ENCODE data around the gene KANK3. TPM values are rescaled to one million over a fixed set of nuclear protein-coding genes. Genes with fewer than 3 reads are reported as not detected.
A peak's percentile ranks its signal among the peaks of the same experiment; 100 is the strongest.
"Not testable (repeated sequence)": the region's sequence is repeated elsewhere in the genome, so short reads cannot be mapped to it uniquely, and the experiment has no call there.

The KANK3 gene
- total RNA-seq, 4 donors from 2014 or later = 3.0 to 16.5 (median 7.8) TPM

DNA sequence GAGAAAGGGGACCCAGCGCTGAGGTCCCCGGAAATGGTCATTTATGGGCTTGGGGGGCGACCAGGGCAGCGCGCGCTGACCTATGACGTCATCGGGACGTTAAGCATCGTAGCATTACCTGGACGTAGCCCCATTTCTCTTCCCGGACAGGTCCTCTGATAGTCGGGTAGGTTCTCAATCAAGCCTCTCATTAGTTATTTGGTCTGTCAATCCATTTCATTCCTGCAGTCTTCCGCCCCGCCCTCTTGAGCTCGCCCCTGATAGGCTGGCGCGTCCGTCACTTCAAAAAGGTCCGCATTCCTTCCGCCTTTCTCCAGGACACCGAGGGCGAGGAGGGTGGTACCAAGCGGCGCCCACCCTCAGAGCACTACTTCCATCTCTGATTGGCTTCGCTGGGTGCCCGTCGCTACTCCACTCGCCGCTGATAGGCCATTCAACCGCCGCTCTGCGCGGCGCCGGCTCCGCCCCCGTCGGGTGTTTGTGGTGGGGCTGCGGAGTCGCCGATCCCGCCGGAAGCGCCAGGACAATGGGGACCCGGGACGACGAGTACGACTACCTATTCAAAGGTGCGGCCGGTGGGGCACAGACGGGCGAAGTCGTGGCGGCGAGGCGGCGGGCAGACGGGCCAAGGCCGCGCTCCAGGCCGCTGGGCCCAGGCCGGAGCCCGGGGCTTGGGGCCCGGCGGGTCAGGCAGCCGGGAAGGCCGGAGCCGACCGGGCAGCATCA is 47.0 kb upstream of the KANK3 start, which contains the start of gene RAB11B:
RAB11B (plus strand) TSS at position 470 of the 726 bp plus-strand sequence; CDS start at position 527, 57 bp downstream.
- Histone ChIP-seq H3K27ac (peak within 1 kb of the TSS; percentile 97 to 100 (median 100)), H3K9me3 (peaks cover 0 to 3% (median 0%) of the 10 kb centered on the region in 4 donors), H3K36me3 (no peaks in the 10 kb centered on the region), H3K4me3 (peak within 1 kb of the TSS; percentile 68 to 100 (median 98)), H3K4me1 (peaks cover 0 to 42% (median 4%) of the 10 kb centered on the region in 4 donors), H3K27me3 (no peaks in the 10 kb centered on the region)
- TF ChIP-seq, protein P1, sequence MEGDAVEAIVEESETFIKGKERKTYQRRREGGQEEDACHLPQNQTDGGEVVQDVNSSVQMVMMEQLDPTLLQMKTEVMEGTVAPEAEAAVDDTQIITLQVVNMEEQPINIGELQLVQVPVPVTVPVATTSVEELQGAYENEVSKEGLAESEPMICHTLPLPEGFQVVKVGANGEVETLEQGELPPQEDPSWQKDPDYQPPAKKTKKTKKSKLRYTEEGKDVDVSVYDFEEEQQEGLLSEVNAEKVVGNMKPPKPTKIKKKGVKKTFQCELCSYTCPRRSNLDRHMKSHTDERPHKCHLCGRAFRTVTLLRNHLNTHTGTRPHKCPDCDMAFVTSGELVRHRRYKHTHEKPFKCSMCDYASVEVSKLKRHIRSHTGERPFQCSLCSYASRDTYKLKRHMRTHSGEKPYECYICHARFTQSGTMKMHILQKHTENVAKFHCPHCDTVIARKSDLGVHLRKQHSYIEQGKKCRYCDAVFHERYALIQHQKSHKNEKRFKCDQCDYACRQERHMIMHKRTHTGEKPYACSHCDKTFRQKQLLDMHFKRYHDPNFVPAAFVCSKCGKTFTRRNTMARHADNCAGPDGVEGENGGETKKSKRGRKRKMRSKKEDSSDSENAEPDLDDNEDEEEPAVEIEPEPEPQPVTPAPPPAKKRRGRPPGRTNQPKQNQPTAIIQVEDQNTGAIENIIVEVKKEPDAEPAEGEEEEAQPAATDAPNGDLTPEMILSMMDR (IDR thresholded peaks at IDR 0.05) = no peak
- peak; percentile 58 to 78 for TF ChIP-seq POLR2A (IDR thresholded peaks at IDR 0.05)
- DNase-seq = peak; percentile 98 to 100 (median 99)

DNA sequence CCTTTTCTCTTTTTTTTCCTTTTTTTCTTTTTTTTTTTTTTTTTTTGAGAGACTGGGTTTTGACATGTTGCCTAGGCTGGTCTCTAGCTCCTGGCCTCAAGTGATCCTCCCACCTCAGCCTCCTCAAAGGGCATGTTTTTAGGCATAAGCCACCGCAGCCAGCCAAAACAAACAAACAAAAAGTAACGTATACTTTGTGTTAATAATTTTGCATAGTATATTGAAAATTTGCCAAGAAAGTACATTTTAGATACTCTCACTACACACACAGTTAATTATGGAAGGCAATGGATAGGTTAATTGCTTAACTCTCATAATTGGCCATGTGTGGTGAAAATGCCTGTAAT is 45.5 kb upstream of the KANK3 start:
- Histone ChIP-seq H3K4me3 (no peak overlapping the region), H3K27ac (no peak overlapping the region), H3K9me3 (peaks cover 0 to 3% (median 0%) of the 10 kb centered on the region in 4 donors), H3K27me3 (no peaks in the 10 kb centered on the region), H3K4me1 (peaks cover 0 to 29% (median 4%) of the 10 kb centered on the region in 4 donors), H3K36me3 (no peaks in the 10 kb centered on the region)
- no peak for DNase-seq
- no peak for TF ChIP-seq POLR2A (IDR thresholded peaks at IDR 0.05)
- TF ChIP-seq, protein P1 (IDR thresholded peaks at IDR 0.05) = no peak

DNA sequence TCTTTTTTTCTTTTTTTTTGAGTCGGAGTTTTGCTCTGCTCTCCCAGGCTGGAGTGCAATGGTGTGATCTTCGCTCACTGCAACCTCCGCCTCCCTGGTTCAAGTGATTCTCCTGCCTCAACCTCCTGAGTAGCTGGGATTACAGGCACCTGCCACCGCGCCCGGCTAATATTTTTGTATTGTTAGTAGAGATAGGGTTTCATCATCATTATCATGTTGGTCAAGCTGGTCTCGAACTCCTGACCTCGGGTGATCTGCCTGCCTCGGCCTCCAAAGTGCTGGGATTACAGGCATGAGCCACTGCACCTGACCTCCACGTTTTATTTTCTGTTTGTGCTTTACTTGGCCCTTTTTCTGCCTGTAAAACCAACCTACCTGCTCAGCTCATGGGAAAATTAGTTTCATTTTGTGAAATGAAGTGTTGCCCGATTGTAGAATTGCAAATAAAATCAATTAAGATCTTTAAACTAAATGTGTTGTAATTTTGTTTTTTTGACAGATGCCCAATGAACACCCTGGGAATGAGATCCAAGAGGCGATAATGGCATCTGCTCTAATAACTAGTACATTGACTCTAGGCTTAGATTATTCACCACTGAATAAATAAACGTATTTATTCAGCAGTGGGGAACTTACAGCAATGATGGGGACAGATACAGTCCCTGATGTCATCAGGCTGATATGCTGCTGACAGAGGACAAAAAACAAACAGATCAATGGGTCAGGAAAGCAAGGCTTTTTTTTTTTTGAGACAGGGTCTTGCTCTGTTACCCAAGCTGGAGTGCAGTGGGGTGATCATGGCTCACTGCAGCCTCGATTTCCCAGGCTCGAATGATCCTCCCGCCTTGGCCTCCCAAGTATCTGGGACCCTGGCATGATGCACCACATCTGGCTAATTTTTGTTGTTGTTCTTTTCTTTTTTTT is 44.9 kb upstream of the KANK3 start:
- DNase-seq = no peak
- no peaks in the 10 kb centered on the region for H3K27me3 ChIP-seq
- no peak for TF ChIP-seq POLR2A (IDR thresholded peaks at IDR 0.05)
- TF ChIP-seq, protein P1 (IDR thresholded peaks at IDR 0.05) = no peak
- H3K36me3 ChIP-seq = no peaks in the 10 kb centered on the region
- H3K4me1 ChIP-seq = peaks cover 0 to 23% (median 4%) of the 10 kb centered on the region in 4 donors
- peaks cover 0 to 3% (median 0%) of the 10 kb centered on the region in 4 donors for H3K9me3 ChIP-seq
- no peak overlapping the region for H3K27ac ChIP-seq
- no peak overlapping the region for H3K4me3 ChIP-seq

DNA sequence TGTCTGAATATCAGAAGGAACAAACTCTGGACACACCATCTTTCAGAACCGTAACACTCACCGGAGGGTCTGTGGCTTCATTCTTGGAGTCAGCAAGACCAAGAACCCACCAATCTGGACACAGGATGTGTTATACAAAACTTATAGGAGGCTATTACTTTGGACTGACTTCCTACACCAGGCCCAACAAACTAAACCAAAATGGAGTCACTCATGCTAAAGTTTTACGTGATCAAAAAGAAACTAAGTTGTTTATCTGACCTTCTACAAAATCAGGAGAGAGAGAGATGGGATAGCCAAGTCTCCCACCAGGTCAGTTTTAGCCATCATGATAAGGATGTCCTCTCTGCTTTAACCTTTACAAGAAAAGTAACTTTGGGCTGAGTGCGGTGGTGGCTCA is 43.9 kb upstream of the KANK3 start:
- Histone ChIP-seq H3K4me3 (no peak overlapping the region), H3K27me3 (no peaks in the 10 kb centered on the region), H3K36me3 (no peaks in the 10 kb centered on the region), H3K27ac (no peak overlapping the region), H3K4me1 (peaks cover 0 to 17% (median 4%) of the 10 kb centered on the region in 4 donors), H3K9me3 (peaks cover 0 to 3% (median 0%) of the 10 kb centered on the region in 4 donors)
- no peak for TF ChIP-seq POLR2A (IDR thresholded peaks at IDR 0.05)
- TF ChIP-seq, protein P1 (IDR thresholded peaks at IDR 0.05) = no peak
- no peak for DNase-seq

DNA sequence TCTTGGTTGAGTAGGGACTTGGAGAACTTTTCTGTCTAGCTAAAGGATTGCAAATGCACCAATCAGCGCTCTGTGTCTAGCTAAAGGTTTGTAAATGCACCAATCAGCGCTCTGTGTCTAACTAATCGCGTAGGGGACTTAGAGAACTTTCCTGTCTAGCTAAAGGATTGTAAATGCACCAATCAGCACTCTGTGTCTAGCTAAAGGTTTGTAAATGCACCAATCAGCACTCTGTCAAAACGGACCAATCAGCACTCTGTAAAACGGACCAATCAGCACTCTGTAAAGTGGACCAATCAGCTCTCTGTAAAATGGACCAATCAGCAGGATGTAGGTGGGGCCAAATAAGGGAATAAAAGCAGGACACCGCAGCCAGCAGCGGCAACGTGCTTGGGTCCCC is 43.4 kb upstream of the KANK3 start:
- H3K4me1 ChIP-seq = peaks cover 0 to 12% (median 3%) of the 10 kb centered on the region in 4 donors
- not testable (repeated sequence) for H3K27me3 ChIP-seq, H3K9me3 ChIP-seq, H3K4me3 ChIP-seq, H3K27ac ChIP-seq, H3K36me3 ChIP-seq, DNase-seq

DNA sequence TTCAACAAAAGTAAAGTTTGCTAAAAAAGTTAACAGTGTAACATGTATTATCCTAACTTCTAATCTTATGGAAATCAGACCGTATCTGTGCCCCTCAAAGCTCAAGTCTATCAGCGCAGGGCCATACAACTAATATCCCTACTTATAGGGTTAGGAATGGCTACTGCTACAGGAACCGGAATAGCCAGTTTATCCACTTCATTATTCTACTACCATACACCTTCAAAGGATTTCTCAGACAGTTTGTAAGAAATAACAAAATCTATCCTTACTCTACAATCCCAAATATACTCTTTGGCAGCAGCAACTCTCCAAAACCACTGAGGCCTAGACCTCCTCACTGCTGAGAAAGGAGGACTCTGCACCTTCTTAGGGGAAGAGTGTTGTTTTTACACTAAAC is 42.5 kb upstream of the KANK3 start:
- H3K27ac ChIP-seq = peak overlapping the region in 1 of 4 donors; percentile 3
- H3K4me1 ChIP-seq = not testable (repeated sequence)

DNA sequence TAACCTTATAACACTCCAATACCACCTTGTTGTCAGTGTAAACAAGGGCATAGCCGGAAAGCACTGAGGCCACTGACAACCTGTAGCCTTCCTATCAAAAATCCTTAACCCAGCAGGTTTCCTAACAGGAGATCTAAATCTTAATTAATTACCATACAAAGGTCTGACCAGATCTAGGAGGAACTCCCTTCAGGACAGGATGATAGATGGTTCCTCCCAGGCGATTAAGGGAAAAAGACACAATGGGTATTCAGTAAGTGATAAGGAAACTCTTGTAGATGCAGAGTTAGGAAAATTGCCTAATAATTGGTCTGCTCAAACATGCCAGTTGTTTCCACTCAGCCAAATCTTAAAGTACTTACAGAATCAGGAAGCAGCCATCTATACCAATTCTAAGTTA is 42.0 kb upstream of the KANK3 start:
- H3K4me3 ChIP-seq, H3K36me3 ChIP-seq, H3K27me3 ChIP-seq, H3K4me1 ChIP-seq, H3K9me3 ChIP-seq, DNase-seq, H3K27ac ChIP-seq: not testable (repeated sequence)

More for the DNA sequence above, 42.5 kb upstream of the KANK3 start:
- not testable (repeated sequence) for H3K9me3 ChIP-seq, DNase-seq, H3K4me3 ChIP-seq, H3K27me3 ChIP-seq, H3K36me3 ChIP-seq

DNA sequence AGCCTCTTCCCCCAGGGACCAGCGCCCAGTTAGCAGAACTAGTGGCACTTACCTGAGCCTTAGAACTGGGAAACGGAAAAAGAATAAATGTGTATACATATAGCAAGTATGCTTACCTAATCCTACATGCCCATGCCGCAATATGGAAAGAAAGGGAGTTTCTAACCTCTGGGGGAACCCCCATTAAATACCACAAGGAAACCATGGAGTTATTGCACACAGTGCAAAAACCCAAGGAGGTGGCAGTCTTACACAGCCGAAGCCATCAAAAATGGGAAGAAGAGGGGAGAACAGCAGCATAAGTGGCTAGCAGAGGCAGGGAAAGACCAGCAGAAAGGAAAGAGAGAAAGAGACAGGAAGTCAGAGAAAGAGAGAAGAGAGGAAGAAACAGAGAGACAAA is 41.5 kb upstream of the KANK3 start:
- H3K4me1 ChIP-seq, H3K9me3 ChIP-seq, H3K27ac ChIP-seq, H3K27me3 ChIP-seq, H3K4me3 ChIP-seq, H3K36me3 ChIP-seq, DNase-seq: not testable (repeated sequence)

DNA sequence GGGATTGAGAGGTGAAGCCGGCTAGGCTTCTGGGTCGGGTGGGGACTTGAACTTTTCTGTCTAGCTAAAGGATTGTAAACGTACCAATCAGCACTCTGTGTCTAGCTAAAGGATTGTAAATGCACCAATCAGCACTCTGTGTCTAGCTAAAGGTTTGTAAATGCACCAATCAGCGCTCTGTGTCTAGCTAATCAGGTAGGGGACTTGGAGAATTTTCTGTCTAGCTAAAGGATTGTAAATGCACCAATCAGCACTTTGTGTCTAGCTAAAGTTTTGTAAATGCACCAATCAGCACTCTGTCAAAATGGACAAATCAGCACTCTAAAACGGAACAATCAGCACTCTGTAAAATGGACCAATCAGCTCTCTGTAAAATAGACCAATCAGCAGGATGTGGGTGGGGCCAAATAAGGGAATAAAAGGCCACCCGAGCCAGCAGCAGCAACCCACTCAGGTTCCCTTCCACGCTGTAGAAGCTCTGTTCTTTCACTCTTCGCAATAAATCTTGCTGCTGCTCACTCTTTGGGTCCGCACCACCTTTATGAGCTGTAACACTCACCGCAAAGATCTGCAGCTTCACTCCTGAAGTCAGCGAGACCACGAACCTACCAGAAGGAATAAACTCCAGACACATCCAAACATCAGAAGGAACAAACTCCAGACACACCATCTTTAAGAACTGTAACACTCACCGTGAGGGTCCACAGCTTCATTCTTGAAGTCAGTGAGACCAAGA is 36.3 kb upstream of the KANK3 start:
- H3K27me3 ChIP-seq, H3K4me3 ChIP-seq, H3K9me3 ChIP-seq, H3K36me3 ChIP-seq, H3K4me1 ChIP-seq, H3K27ac ChIP-seq, DNase-seq: not testable (repeated sequence)

Measured in Peyer's patch (tissue), 4 donors.